Endothelial cell of hepatic sinusoid (primary cell): Measurements from ENCODE around the gene EDAR.

ENCODE experiments used
- in situ Hi-C: cut with HindIII; loops from 2 replicates; pipeline ENCODE4 v1.10.0; 2017; ENCODE audit warnings: low sequenced_read_pairs

EDAR gene

DNA sequence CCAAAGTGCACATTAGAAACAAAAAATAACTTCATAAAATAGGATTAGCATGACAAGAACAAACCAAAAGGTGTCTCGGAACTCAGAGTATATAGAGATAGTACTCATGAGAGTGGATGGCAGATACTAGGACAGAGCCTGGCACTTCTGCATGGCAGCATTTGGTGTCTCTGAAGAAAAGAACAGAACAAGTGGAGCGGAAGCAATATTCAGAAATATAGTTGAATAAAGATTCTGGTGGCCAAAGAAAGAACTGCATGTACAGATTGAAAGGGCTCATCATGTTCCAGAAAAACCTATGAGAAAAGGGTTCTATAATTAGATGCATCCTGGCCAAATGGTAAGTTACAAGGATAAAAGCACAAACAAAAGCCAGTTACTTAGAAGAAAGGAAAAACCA, 111.5 kb downstream of the EDAR start:
- in situ Hi-C loops, result no loop called here

DNA sequence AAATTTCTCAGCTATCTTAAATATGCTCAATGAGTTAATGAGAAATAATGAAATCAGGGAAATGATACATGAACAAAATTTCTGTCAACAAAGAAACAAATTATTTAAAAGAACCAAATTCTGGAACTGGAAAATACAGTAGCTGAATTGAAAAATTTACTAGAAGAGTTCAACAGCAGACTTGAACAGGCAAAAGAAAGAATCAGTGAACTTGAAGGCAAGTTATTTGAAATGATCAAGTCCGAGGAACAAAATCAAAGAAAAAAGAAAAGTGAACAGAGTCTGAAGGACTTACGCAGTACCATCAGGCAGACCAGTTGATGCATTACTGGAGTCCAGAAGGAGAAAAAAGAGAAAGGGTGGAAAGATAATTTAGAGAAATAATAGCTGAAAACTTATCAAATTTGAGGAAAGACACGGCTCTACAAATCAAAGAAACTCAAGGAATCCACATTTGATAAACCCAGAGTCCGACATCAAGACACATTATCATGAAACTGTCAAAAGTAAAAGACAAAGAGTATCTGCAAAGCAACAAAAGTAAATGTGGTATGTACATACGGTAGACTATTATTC, 118.9 kb downstream of the EDAR start:
- in situ Hi-C loops, result no loop called here

DNA sequence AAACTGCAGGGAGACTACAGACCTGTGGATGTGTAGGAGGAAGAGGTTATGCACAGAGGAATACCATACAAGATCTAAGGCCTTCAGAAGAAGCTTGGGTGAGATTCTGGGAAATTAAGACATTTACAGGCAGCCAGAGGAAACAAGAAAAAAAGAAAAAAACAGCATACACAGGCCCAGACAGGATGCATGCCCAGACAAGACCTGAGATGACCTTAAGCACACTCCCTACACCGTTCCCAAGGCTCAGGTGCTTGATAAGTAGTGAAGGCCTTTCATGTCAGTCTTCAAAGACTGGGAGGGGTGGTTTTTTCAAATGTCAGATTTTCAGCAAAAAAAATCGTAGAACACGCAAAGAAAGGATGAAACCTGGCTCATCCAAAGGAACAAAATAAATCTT, 119.5 kb downstream of the EDAR start:
- in situ Hi-C loops, result no loop called here

DNA sequence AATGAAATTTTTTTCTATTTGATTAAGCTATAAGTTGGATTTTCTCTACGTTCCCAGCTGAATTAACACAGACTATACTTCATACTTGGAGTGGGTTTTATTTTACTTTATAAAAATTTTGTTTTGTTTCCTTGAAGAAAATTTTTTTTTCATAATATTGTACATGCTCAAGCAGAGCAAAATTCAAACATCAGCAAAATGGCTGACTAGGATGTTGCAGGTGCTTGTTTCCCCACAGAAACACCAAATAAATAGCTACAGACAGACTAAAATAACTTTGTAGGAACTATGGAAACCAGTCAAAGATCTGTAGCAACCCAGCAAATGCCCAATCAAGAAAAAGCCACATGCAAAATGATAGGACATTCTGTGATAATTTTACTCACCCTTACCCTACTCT, 120.1 kb downstream of the EDAR start:
- in situ Hi-C loops, result no loop called here

GRCh38 chr2:108866041-108866440, 123.0 kb downstream of the EDAR start:
- in situ Hi-C loops, result no loop called here

- in situ Hi-C loops, result no loop called here
These were observed 130.1 kb downstream of the EDAR start for GRCh38 chr2:108858894-108859293.

- in situ Hi-C loops, result no loop called here
These were observed 133.8 kb downstream of the EDAR start for GRCh38 chr2:108855194-108855593.

DNA sequence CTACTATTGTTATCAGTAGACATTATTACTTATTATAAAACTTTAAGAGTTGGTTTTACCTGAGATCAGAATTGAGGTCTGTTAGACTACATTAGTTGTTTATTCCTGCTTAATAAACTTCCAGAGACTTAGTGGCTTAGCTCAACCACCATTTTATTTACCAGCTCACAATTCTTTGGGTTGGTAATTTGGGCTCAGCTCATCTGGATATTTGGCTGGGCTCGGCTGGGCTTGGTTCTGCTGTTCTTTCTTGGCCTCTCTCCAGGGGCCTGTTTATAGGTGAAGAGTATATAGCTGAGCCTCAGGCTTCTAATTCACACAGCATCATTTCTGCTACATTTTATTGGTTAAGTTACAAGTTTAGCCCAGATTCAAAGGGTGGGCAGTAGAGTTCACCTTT, 134.5 kb downstream of the EDAR start:
- in situ Hi-C loops, result no loop called here

DNA sequence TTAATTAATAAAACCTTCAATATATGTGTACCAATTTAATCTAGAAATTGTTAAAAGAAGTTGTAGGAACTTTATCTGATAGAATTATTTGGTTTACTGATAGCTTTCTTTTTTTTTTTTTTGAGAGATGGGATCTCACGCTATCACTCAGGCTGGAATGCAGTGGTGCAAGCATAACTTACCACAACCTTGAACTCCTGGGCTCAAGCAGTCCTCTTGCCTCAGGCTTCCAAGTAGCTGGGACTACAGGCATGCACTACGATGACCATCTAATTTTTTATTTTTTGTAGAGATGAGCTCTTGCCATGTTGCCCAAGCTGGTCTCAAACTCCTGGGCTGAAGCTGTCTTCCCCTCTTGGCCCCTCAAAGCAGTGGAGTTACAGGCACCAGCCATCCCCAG, 135.6 kb downstream of the EDAR start:
- in situ Hi-C loops, result no loop called here

GRCh38 chr2:108852375-108852774, 136.6 kb downstream of the EDAR start:
- in situ Hi-C loops, result no loop called here

GRCh38 chr2:108847000-108847399, 142.0 kb downstream of the EDAR start:
- in situ Hi-C loops, result no loop called here

DNA sequence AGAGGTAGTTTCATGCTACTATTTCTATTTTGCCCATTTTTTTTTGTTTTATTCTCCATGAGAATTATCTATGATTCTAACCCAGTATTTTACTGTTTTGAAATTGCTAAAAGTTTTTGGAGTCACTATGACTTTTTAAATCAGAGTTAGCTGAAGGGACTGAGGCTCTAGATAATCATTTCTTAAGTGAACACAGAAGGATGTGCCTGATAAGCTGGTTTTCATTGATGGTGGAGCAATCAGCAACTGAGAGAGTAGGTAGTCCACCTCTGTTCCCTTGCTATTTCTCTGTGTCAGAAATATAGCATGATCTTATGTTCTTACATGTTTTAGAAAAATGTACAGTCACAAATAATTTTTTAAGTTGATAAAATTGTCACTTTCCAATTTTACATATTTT, 143.1 kb downstream of the EDAR start:
- in situ Hi-C loops, result no loop called here
